HG02623 (cell line): ENCODE data around the gene SLC25A39.
"Not testable (repeated sequence)": the region's sequence is repeated elsewhere in the genome, so short reads cannot be mapped to it uniquely, and the experiment has no call there.

Experiments used
- ATAC-seq: cut with Tn5 transposase; IDR thresholded peaks from one replicate; pipeline ENCODE4 v1.9.1; 2021; ENCODE audit warnings: moderate library complexity; ENCODE audit not compliant: unreplicated experiment

SLC25A39 gene

GRCh38 chr17:44335968-44336367, 11.3 kb upstream of the SLC25A39 start:
- no peak for ATAC-seq

GRCh38 chr17:44335564-44335963, 10.9 kb upstream of the SLC25A39 start:
- ATAC-seq = no peak

GRCh38 chr17:44334727-44335126, 10.1 kb upstream of the SLC25A39 start:
- no peak for ATAC-seq

- no peak for ATAC-seq
Observed at GRCh38 chr17:44334315-44334714, 9.7 kb upstream of the SLC25A39 start.

- no peak for ATAC-seq
Observed at GRCh38 chr17:44333371-44333770, 8.7 kb upstream of the SLC25A39 start.

- no peak for ATAC-seq
Observed at GRCh38 chr17:44331249-44331760, 6.7 kb upstream of the SLC25A39 start.

- ATAC-seq = not testable (repeated sequence)
Observed at GRCh38 chr17:44330263-44330662, 5.6 kb upstream of the SLC25A39 start.

- ATAC-seq = not testable (repeated sequence)
Observed at GRCh38 chr17:44329516-44329915, 4.9 kb upstream of the SLC25A39 start.

GRCh38 chr17:44327715-44328449, 3.3 kb upstream of the SLC25A39 start:
- ATAC-seq = no peak

GRCh38 chr17:44326861-44327444, 2.3 kb upstream of the SLC25A39 start:
- ATAC-seq = peak; percentile 43

- no peak for ATAC-seq
Observed at GRCh38 chr17:44324092-44324570, 492 bp downstream of the SLC25A39 start.

- no peak for ATAC-seq
Observed at GRCh38 chr17:44323359-44324091, 1.1 kb downstream of the SLC25A39 start.

GRCh38 chr17:44322236-44322895, 2.3 kb downstream of the SLC25A39 start:
- ATAC-seq = no peak

- ATAC-seq = no peak
Observed at GRCh38 chr17:44321246-44322120, 3.1 kb downstream of the SLC25A39 start.

GRCh38 chr17:44320066-44320465, 4.6 kb downstream of the SLC25A39 start:
- ATAC-seq = no peak

GRCh38 chr17:44318077-44318892, 6.3 kb downstream of the SLC25A39 start:
- ATAC-seq = no peak

GRCh38 chr17:44317545-44317944, 7.1 kb downstream of the SLC25A39 start:
- ATAC-seq = no peak

GRCh38 chr17:44315760-44316731, 8.6 kb downstream of the SLC25A39 start:
- ATAC-seq = no peak
